ENCODE data around the gene CA10. TPM values are rescaled to one million over a fixed set of nuclear protein-coding genes. Genes with fewer than 3 reads are reported as not detected.

CA10 gene
- total and polyA plus RNA-seq, 4 donors = not detected

DNA sequence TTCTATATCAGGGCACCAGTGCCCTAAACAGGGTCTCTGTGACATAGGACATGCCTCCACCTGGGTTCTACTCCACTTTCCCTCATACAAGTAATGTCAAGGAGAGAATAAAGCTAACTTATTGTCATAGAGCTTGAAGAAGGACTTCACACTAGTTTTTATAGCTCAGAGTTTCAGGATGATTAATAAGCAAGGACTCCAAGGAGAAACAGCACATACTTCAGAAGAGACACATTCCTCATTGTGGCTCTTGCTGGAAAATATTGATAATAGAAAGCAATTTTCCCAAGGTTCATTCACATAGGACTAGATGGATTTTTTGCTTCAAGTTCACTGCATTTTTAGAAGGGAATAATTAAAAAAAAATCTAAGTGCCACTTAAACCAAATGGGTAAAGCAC lies 133.3 kb downstream of the CA10 start:
- no peak overlapping the region for H3K27ac ChIP-seq (ENCODE audit: low read depth in 1 of 2, low read length in 2 of 2)
- H3K4me3 ChIP-seq (ENCODE audit: low read length in 2 of 2) = no peak overlapping the region
- no peaks in the 10 kb centered on the region for H3K27me3 ChIP-seq (ENCODE audit: control insufficient read depth in 1 of 2, insufficient read depth in 2 of 2, low read length in 1 of 2)
- ATAC-seq (ENCODE audit: low FRiP score) = no peak
- no peaks in the 10 kb centered on the region for H3K9me3 ChIP-seq (ENCODE audit: control insufficient read depth, low read length)
- no peaks in the 10 kb centered on the region for H3K4me1 ChIP-seq (ENCODE audit: control insufficient read depth in 1 of 2, insufficient read depth in 2 of 2, low read length in 2 of 2)
- DNase-seq = no peak
- H3K36me3 ChIP-seq (ENCODE audit: control insufficient read depth in 1 of 2, insufficient read depth in 2 of 2, low read length in 1 of 2) = no peaks in the 10 kb centered on the region
- intact Hi-C loops (cut with DNase I) = no loop called here

DNA sequence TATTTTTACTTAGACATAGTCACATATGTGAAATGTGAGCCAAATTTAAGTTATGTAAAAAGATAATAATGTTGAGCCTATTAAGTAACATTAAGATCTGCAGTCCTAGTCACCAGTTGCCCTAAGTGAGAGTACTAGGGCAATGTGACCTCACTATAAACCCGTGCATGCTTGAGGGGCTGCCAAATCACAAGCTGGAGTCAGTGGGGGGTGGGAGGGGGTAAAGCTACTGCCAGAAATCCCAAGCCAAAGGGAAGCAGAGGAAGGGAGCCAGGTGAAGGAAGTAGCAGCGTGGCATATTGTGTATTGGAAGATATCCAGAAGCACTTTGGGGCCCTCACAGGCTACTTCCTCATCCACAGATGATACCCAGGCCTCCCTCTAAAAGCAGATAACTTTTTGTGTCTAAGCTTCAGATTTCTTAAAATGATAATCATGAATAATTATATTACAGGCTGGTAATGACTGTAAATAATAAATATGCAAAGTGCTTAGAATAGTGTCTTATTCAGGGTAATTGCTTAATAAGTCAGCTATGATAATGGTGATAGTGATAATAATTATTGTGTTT lies 134.1 kb downstream of the CA10 start:
- intact Hi-C loops (cut with DNase I) = no loop called here
- H3K27me3 ChIP-seq (ENCODE audit: control insufficient read depth in 1 of 2, insufficient read depth in 2 of 2, low read length in 1 of 2) = no peaks in the 10 kb centered on the region
- no peak for DNase-seq
- no peak for ATAC-seq (ENCODE audit: low FRiP score)
- H3K36me3 ChIP-seq (ENCODE audit: control insufficient read depth in 1 of 2, insufficient read depth in 2 of 2, low read length in 1 of 2) = no peaks in the 10 kb centered on the region
- WGBS, 2 donors = 23 to 32% methylated on average over 2 of the region's 2 CpGs
- no peak overlapping the region for H3K4me3 ChIP-seq (ENCODE audit: low read length in 2 of 2)
- no peaks in the 10 kb centered on the region for H3K4me1 ChIP-seq (ENCODE audit: control insufficient read depth in 1 of 2, insufficient read depth in 2 of 2, low read length in 2 of 2)
- no peaks in the 10 kb centered on the region for H3K9me3 ChIP-seq (ENCODE audit: control insufficient read depth, low read length)
- H3K27ac ChIP-seq (ENCODE audit: low read depth in 1 of 2, low read length in 2 of 2) = no peak overlapping the region

DNA sequence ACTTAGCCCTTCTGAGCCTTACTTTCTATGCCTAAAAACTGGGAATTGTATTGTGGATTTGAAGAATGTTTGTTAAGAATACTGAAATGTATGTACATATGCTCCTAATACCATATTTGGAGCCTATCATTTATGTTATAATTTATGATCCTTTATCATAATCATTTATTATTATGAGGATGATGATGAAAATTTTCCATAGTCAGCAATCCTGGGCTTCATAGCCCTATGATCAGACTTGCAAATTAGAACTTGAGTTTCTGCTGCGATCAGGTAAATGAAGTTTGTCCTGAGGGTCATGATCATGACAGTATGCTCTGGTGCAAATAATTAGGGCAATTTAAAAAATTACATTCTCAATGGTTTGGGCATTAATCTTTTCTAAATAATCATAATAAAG lies 147.4 kb downstream of the CA10 start:
- ATAC-seq (ENCODE audit: low FRiP score) (no peak), DNase-seq (no peak)
- no peak overlapping the region for H3K4me3 ChIP-seq (ENCODE audit: low read length in 2 of 2)
- H3K4me1 ChIP-seq (ENCODE audit: control insufficient read depth in 1 of 2, insufficient read depth in 2 of 2, low read length in 2 of 2) = no peaks in the 10 kb centered on the region
- H3K9me3 ChIP-seq (ENCODE audit: control insufficient read depth, low read length) = no peaks in the 10 kb centered on the region
- no peaks in the 10 kb centered on the region for H3K36me3 ChIP-seq (ENCODE audit: control insufficient read depth in 1 of 2, insufficient read depth in 2 of 2, low read length in 1 of 2)
- no peak overlapping the region for H3K27ac ChIP-seq (ENCODE audit: low read depth in 1 of 2, low read length in 2 of 2)
- 97% methylated on average over 1 of the region's 1 CpG for WGBS, 2 donors
- no peaks in the 10 kb centered on the region for H3K27me3 ChIP-seq (ENCODE audit: control insufficient read depth in 1 of 2, insufficient read depth in 2 of 2, low read length in 1 of 2)
- intact Hi-C loops (cut with DNase I) = no loop called here

DNA sequence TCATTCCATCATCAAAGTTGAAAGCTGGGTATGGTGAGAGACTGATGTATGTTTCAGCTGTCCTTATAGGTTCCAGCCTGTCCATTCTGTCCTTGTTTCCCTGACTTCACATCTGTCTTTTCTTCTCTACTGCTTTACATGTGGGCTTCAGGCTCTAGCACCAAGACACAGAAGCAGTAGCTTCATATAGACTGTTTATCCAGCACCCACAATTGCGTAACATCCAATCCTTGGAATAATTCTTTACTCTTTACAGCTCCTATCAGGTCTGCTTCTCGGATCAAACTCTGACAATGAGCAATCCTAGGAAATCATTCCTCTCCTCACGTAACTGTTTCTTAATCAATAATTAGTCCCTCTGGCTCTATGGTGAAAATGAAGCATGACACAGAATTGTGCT lies 158.9 kb downstream of the CA10 start:
- Histone ChIP-seq H3K36me3 (ENCODE audit: control insufficient read depth in 1 of 2, insufficient read depth in 2 of 2, low read length in 1 of 2) (no peaks in the 10 kb centered on the region), H3K9me3 (ENCODE audit: control insufficient read depth, low read length) (peaks cover 1% of the 10 kb centered on the region), H3K4me1 (ENCODE audit: control insufficient read depth in 1 of 2, insufficient read depth in 2 of 2, low read length in 2 of 2) (no peaks in the 10 kb centered on the region), H3K27me3 (ENCODE audit: control insufficient read depth in 1 of 2, insufficient read depth in 2 of 2, low read length in 1 of 2) (no peaks in the 10 kb centered on the region), H3K4me3 (ENCODE audit: low read length in 2 of 2) (no peak overlapping the region), H3K27ac (ENCODE audit: low read depth in 1 of 2, low read length in 2 of 2) (no peak overlapping the region)
- intact Hi-C loops (cut with DNase I) = loop anchor here in 1 of 2 donors (10.0 kb wide), 1 partner anchor 55 kb away; no protein-coding TSS in a partner anchor
- WGBS, 2 donors = 79 to 86% methylated on average over 3 of the region's 3 CpGs
- DNase-seq (no peak), ATAC-seq (ENCODE audit: low FRiP score) (no peak)

DNA sequence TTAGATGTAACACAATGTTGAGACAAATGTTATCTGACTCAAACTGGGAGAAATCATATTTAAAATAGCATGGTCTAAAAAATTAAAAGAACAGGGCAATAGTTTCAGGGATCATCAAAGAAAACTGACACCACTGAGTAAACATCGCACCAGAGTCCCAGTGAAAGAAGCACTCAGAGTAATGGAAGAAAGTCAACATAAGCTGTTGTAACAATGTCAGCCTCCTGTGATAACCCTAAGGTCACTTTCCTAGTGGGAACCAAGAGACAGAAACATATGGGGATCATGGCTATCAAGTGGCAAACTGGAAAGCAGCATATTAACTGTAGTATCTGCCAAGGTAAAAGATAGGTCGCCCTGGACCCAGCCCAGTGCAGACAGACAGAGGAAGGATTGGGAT lies 160.8 kb downstream of the CA10 start:
- intact Hi-C loops (cut with DNase I) = loop anchor here in 1 of 2 donors (10.0 kb wide), 1 partner anchor 57 kb away; no protein-coding TSS in a partner anchor
- H3K27ac ChIP-seq (ENCODE audit: low read depth in 1 of 2, low read length in 2 of 2) = no peak overlapping the region
- H3K36me3 ChIP-seq (ENCODE audit: control insufficient read depth in 1 of 2, insufficient read depth in 2 of 2, low read length in 1 of 2) = no peaks in the 10 kb centered on the region
- WGBS, 2 donors = 57 to 66% methylated on average over 2 of the region's 2 CpGs
- ATAC-seq (ENCODE audit: low FRiP score) (no peak), DNase-seq (no peak)
- no peak overlapping the region for H3K4me3 ChIP-seq (ENCODE audit: low read length in 2 of 2)
- H3K27me3 ChIP-seq (ENCODE audit: control insufficient read depth in 1 of 2, insufficient read depth in 2 of 2, low read length in 1 of 2) = no peaks in the 10 kb centered on the region
- no peaks in the 10 kb centered on the region for H3K4me1 ChIP-seq (ENCODE audit: control insufficient read depth in 1 of 2, insufficient read depth in 2 of 2, low read length in 2 of 2)
- H3K9me3 ChIP-seq (ENCODE audit: control insufficient read depth, low read length) = peaks cover 1% of the 10 kb centered on the region

DNA sequence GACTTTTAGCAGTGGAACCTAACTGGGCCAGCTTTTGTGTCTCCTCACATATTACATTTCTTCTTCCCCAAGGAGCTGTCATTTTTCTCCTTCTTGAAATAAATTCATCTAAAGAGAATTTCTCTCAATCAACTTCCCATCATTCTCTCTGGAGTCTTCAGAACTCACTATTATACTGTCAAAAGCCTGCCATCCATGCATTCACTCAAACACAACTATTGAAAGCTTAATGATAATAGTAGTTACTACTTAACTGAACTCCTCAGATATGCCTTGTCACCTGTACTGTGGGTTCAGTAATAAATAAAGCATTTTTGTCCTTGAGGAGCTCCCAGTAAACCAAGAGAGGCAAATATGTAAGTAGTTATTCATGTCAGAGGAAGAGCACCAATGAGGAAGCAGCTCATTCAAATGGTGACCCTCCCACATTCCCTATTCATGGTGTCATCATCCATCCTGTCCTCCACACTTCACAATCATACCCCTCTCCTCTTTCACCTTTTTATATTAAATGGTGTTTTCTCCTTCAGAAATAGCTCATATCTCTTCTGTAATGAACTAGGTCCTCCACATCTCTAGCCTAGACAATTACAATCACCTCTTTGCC lies 162.6 kb downstream of the CA10 start:
- DNase-seq (no peak), ATAC-seq (ENCODE audit: low FRiP score) (no peak)
- no peak overlapping the region for H3K27ac ChIP-seq (ENCODE audit: low read depth in 1 of 2, low read length in 2 of 2)
- H3K9me3 ChIP-seq (ENCODE audit: control insufficient read depth, low read length) = peaks cover 1% of the 10 kb centered on the region
- intact Hi-C loops (cut with DNase I) = loop anchor here in 1 of 2 donors (10.0 kb wide), 1 partner anchor 59 kb away; no protein-coding TSS in a partner anchor
- H3K36me3 ChIP-seq (ENCODE audit: control insufficient read depth in 1 of 2, insufficient read depth in 2 of 2, low read length in 1 of 2) = no peaks in the 10 kb centered on the region
- no peaks in the 10 kb centered on the region for H3K4me1 ChIP-seq (ENCODE audit: control insufficient read depth in 1 of 2, insufficient read depth in 2 of 2, low read length in 2 of 2)
- H3K27me3 ChIP-seq (ENCODE audit: control insufficient read depth in 1 of 2, insufficient read depth in 2 of 2, low read length in 1 of 2) = no peaks in the 10 kb centered on the region
- no peak overlapping the region for H3K4me3 ChIP-seq (ENCODE audit: low read length in 2 of 2)

DNA sequence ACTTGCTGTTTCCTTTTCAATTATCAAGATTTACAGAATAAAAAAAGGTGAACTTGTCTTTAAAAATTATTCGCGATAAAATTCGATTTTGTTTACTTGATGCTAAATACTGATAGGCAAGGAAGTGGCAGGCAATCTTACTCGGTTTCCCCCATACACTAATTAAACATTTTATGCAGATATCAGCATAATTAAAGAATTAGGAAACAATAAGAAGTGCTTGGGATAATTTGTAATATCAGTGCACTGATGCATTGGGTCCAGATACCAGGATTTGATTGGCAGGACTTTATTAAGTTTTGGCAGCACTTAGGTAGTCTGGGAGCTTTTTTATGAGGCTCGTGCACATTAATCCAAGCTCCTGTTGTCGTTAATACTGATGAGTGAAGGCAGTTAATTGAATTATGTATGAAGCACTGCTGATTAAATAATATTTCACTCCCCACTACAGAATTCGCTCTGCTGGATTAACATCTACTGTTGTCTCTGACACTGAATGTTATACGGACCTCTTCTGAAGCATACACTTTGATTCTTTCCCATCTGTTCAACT lies 165.6 kb downstream of the CA10 start:
- H3K27ac ChIP-seq (ENCODE audit: low read depth in 1 of 2, low read length in 2 of 2) = no peak overlapping the region
- H3K4me3 ChIP-seq (ENCODE audit: low read length in 2 of 2) = no peak overlapping the region
- no peak for DNase-seq
- 73 to 74% methylated on average over 8 of the region's 8 CpGs for WGBS, 2 donors
- no peaks in the 10 kb centered on the region for H3K4me1 ChIP-seq (ENCODE audit: control insufficient read depth in 1 of 2, insufficient read depth in 2 of 2, low read length in 2 of 2)
- intact Hi-C loops (cut with DNase I) = loop anchor here in 1 of 2 donors (10.0 kb wide), 1 partner anchor 62 kb away; no protein-coding TSS in a partner anchor
- no peaks in the 10 kb centered on the region for H3K27me3 ChIP-seq (ENCODE audit: control insufficient read depth in 1 of 2, insufficient read depth in 2 of 2, low read length in 1 of 2)
- H3K9me3 ChIP-seq (ENCODE audit: control insufficient read depth, low read length) = no peaks in the 10 kb centered on the region
- ATAC-seq (ENCODE audit: low FRiP score) = no peak
- no peaks in the 10 kb centered on the region for H3K36me3 ChIP-seq (ENCODE audit: control insufficient read depth in 1 of 2, insufficient read depth in 2 of 2, low read length in 1 of 2)

DNA sequence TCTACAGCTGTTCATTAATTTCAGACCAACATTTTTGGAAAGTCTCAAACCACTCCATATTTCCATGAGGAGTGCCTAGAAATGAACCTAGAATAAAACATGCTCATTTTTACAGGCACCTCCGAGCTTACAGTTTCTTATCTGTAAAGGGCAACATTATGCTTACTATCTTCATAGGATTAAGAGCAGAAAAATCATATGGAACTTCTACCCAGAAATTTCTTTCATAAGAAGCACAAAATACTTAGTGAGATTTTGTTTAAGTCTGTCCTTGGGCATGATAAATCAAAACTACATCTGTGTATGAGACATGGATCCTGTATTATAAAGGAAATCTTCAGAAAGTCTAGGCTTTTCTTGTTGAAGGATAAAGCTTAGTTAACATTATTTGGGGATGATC lies 187.4 kb downstream of the CA10 start:
- ATAC-seq (ENCODE audit: low FRiP score) = no peak
- Histone ChIP-seq H3K27me3 (ENCODE audit: control insufficient read depth in 1 of 2, insufficient read depth in 2 of 2, low read length in 1 of 2) (no peaks in the 10 kb centered on the region), H3K4me3 (ENCODE audit: low read length in 2 of 2) (no peak overlapping the region), H3K27ac (ENCODE audit: low read depth in 1 of 2, low read length in 2 of 2) (no peak overlapping the region), H3K36me3 (ENCODE audit: control insufficient read depth in 1 of 2, insufficient read depth in 2 of 2, low read length in 1 of 2) (no peaks in the 10 kb centered on the region), H3K4me1 (ENCODE audit: control insufficient read depth in 1 of 2, insufficient read depth in 2 of 2, low read length in 2 of 2) (no peaks in the 10 kb centered on the region), H3K9me3 (ENCODE audit: control insufficient read depth, low read length) (no peaks in the 10 kb centered on the region)
- WGBS, 2 donors = 53 to 64% methylated on average over 1 of the region's 1 CpG
- no peak for DNase-seq
- intact Hi-C loops (cut with DNase I) = no loop called here

DNA sequence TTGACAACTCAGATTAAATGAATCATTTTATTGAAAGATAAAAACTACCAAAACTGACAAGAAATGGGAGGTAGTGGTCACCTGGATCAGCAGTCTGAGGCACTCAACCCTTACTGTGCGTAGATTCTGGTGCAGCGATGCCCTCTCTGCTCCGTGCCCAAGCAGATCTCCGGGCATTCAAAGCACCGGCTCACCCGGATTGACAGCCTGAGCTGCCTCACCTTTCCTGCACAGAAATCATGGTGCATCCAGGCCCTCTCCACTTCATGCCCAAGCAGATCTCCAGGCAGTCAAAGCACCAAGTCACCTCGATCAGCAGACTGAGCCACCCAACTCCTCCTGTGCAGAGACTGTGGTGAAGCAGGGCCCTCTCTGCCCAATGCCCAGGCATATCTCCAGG lies 196.8 kb downstream of the CA10 start:
- DNase-seq (no peak), ATAC-seq (ENCODE audit: low FRiP score) (no peak)
- Histone ChIP-seq H3K27me3 (ENCODE audit: control insufficient read depth in 1 of 2, insufficient read depth in 2 of 2, low read length in 1 of 2) (no peaks in the 10 kb centered on the region), H3K36me3 (ENCODE audit: control insufficient read depth in 1 of 2, insufficient read depth in 2 of 2, low read length in 1 of 2) (no peaks in the 10 kb centered on the region), H3K9me3 (ENCODE audit: control insufficient read depth, low read length) (peaks cover 5% of the 10 kb centered on the region), H3K4me3 (ENCODE audit: low read length in 2 of 2) (no peak overlapping the region), H3K4me1 (ENCODE audit: control insufficient read depth in 1 of 2, insufficient read depth in 2 of 2, low read length in 2 of 2) (no peaks in the 10 kb centered on the region), H3K27ac (ENCODE audit: low read depth in 1 of 2, low read length in 2 of 2) (no peak overlapping the region)
- intact Hi-C loops (cut with DNase I) = no loop called here
- 87 to 90% methylated on average over 7 of the region's 7 CpGs for WGBS, 2 donors
